ENCODE measurements around the gene RBM12.

DNA sequence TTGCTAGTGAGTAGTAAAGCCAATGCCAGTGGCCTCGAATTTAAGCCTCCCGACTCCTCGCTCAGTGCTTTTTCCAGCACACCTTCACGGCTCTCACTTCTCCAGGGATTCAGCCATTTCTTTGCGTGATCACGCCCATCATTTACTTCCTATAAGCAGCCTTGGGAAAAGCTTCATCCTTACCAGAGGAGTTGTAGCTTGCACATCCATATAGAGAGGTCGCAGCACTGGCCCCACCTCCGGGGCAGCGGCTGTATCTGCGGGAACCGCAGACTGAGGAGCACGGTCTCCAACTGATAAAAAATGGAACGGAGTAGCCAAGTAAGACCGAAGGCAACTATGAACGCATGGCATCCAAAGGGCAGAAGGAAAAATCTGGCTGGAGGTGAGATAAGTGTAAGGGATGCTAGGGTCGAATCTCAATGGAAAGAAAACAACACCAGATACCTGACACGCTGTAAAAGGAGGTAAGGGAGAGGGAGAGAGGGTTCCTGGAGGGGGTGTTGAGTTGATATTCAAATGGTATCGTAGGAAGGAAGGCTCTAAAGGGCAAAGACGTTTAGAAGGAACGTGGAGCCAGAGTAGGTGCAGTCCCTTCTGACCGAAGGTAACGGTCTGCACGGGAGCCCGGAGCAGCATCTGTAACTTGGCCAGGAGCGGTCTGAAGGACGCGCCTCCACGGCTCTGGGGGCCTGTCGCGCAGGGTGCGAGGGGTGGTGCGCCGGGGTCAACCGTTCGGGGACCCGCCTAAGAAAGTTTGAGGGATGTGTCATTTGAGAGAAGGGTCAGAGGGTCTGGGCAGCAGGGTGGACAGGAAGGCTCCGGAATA is 33.8 kb upstream of the RBM12 start:
- TF ChIP-seq, protein P1, sequence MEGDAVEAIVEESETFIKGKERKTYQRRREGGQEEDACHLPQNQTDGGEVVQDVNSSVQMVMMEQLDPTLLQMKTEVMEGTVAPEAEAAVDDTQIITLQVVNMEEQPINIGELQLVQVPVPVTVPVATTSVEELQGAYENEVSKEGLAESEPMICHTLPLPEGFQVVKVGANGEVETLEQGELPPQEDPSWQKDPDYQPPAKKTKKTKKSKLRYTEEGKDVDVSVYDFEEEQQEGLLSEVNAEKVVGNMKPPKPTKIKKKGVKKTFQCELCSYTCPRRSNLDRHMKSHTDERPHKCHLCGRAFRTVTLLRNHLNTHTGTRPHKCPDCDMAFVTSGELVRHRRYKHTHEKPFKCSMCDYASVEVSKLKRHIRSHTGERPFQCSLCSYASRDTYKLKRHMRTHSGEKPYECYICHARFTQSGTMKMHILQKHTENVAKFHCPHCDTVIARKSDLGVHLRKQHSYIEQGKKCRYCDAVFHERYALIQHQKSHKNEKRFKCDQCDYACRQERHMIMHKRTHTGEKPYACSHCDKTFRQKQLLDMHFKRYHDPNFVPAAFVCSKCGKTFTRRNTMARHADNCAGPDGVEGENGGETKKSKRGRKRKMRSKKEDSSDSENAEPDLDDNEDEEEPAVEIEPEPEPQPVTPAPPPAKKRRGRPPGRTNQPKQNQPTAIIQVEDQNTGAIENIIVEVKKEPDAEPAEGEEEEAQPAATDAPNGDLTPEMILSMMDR (IDR thresholded peaks at IDR 0.05), result no peak
- TF ChIP-seq POLR2A (IDR thresholded peaks at IDR 0.05) (no peak), EP300 (IDR thresholded peaks at IDR 0.05) (no peak)
